H1 (cell line): Measurements from ENCODE around the gene MARK3. TPM values are rescaled to one million over a fixed set of nuclear protein-coding genes. Genes with fewer than 3 reads are reported as not detected.

Source experiments
- ASH2L ChIP-seq: fragments of 200-600, 300-600 bp; sonication (generic); IDR thresholded peaks from one replicate; pipeline ENCODE4 v1.7.1; 2017; ENCODE audit warnings: low read length
- ATF2 ChIP-seq: IDR thresholded peaks from 2 replicates; pipeline ENCODE4 v1.6.1; 2012; ENCODE audit warnings: low read length, inconsistent platforms
- BRCA1 ChIP-seq: IDR thresholded peaks from 2 replicates; pipeline ENCODE4 v1.6.1; 2012; ENCODE audit warnings: low read depth, low read length, improper control_type of control experiment
- CEBPB ChIP-seq: IDR thresholded peaks from 2 replicates; pipeline ENCODE4 v1.6.1; 2012; ENCODE audit warnings: low read depth, low read length
- CHD1 ChIP-seq: IDR thresholded peaks from 2 replicates; pipeline ENCODE4 v1.6.1; 2012; ENCODE audit warnings: low read depth, low read length, improper control_type of control experiment
- CREB1 ChIP-seq: IDR thresholded peaks from 2 replicates; pipeline ENCODE4 v1.6.1; 2012; ENCODE audit warnings: inconsistent platforms
- CTCF ChIP-seq, 3 experiments: IDR thresholded peaks; 1 replicate in 2 of 3; 2 replicates in 1 of 3; pipeline versions ENCODE4 v1.5.1 to v1.6.1; 2011; ENCODE audit warnings: low read length in 3 of 3, mild to moderate bottlenecking in 3 of 3, inconsistent platforms in 2 of 3, low read depth in 1 of 3, moderate library complexity in 1 of 3; ENCODE audit not compliant: insufficient read depth in 1 of 3; ENCODE audit errors: control extremely low read depth in 1 of 3
- E2F6 ChIP-seq: IDR thresholded peaks from 2 replicates; pipeline ENCODE4 v1.6.1; 2012; ENCODE audit warnings: inconsistent platforms
- MAFK ChIP-seq: IDR thresholded peaks from 2 replicates; pipeline ENCODE4 v1.6.1; 2012; ENCODE audit warnings: low read depth, mild to moderate bottlenecking, improper control_type of control experiment, low read length
- PHF8 ChIP-seq: fragments of 200-600 bp; sonication (generic); conservative IDR thresholded peaks from 2 replicates; pipeline ENCODE4 v1.7.1; 2012; ENCODE audit warnings: low read depth, mild to moderate bottlenecking, inconsistent platforms, low read length, moderate library complexity
- POLR2A ChIP-seq, 2 experiments: IDR thresholded peaks; 1 replicate in 1 of 2; 2 replicates in 1 of 2; pipeline ENCODE4 v1.6.1; 2011; ENCODE audit warnings: low read depth in 2 of 2, low read length in 2 of 2, mild to moderate bottlenecking in 2 of 2; ENCODE audit errors: control extremely low read depth in 1 of 2
- RFX5 ChIP-seq: IDR thresholded peaks from 2 replicates; pipeline ENCODE4 v1.6.1; 2011; ENCODE audit warnings: low read depth, low read length, improper control_type of control experiment, borderline replicate concordance
- RNF2 ChIP-seq: fragments of 200-900, 300-1000 bp; sonication (generic); IDR thresholded peaks from 2 replicates; pipeline ENCODE4 v1.7.1; 2016; ENCODE audit warnings: borderline replicate concordance, low read depth, mild to moderate bottlenecking, antibody characterized with exemption, low read length; ENCODE audit not compliant: poor library complexity, severe bottlenecking; ENCODE audit errors: missing control alignments
- RXRA ChIP-seq: IDR thresholded peaks from 2 replicates; pipeline ENCODE4 v1.6.1; 2011; ENCODE audit warnings: low read depth, mild to moderate bottlenecking, low read length, moderate library complexity; ENCODE audit not compliant: insufficient read depth
- SIN3A ChIP-seq, 2 experiments: IDR thresholded peaks in 1 of 2; conservative IDR thresholded peaks in 1 of 2; 2 replicates each; pipeline ENCODE4 v1.6.1; 2011 to 2012; ENCODE audit warnings: low read length in 2 of 2, improper control_type of control experiment in 1 of 2, low read depth in 1 of 2, mild to moderate bottlenecking in 1 of 2
- SP1 ChIP-seq: IDR thresholded peaks from 2 replicates; pipeline ENCODE4 v1.6.1; 2011; ENCODE audit warnings: low read depth, low read length
- SP4 ChIP-seq: IDR thresholded peaks from 2 replicates; pipeline ENCODE4 v1.6.1; 2012; ENCODE audit warnings: low read length, inconsistent platforms
- SUZ12 ChIP-seq: fragments of 200-600 bp; sonication (generic); IDR thresholded peaks from 2 replicates; pipeline ENCODE4 v1.6.1; 2012; ENCODE audit warnings: mild to moderate bottlenecking, inconsistent platforms, low read length, moderate library complexity, mixed read lengths
- TAF1 ChIP-seq: IDR thresholded peaks from 2 replicates; pipeline ENCODE4 v1.6.1; 2011; ENCODE audit warnings: mild to moderate bottlenecking, low read depth, low read length
- polyA plus RNA-seq, 7 experiments: library from polyadenylated mRNA; depleted of rRNA in 3 of 7; stranded (reverse) in 5 of 7; unstranded in 2 of 7; fragments of >200 nt in 5 of 7; fragments of 200-250 nt in 2 of 7; gene quantifications; 1 replicate in 5 of 7; 2 replicates in 1 of 7; 4 replicates in 1 of 7; pipeline versions ENCODE4 v1.2.1 to v1.2.3, GENCODE V29; 2011 to 2013; ENCODE audit warnings: missing spikeins in 2 of 7, mixed read lengths in 2 of 7
- total RNA-seq: library from RNA; stranded (reverse); fragmentation: NEBNext Ultra II Directional; extraction: Animal tissue kit (Norgen Biotek cat#: 25700); gene quantifications from 2 replicates; pipeline ENCODE4 v1.2.1, GENCODE V29; 2021

MARK3 gene
- total and polyA plus RNA-seq, 2 of the 8 experiments (the other 6 are each of a cell fraction or from before 2014, with no cell fraction given): 39.4 to 76.9 TPM

GRCh38 chr14:103385152-103385928 is at the start of gene MARK3 (continued):
- peak in 1 of 3 experiments; percentile 15; a peak in 1 of 4 replicates for TF ChIP-seq CTCF (IDR thresholded peaks at IDR 0.05; ENCODE audit: control extremely low read depth in 1 of 3, insufficient read depth in 1 of 3, low read depth in 1 of 3, low read length in 3 of 3)
- peak; percentile 26 to 67; a peak in 1 of 4 replicates for TF ChIP-seq SIN3A (conservative IDR thresholded peaks at IDR 0.05 in 1 of 2, IDR thresholded peaks at IDR 0.05 in 1 of 2; ENCODE audit: low read depth in 1 of 2, low read length in 2 of 2)
- TF ChIP-seq CREB1: peak; percentile 88
- no peak for TF ChIP-seq RXRA
- 0 out of 2 replicates have a peak, but pooled peaks have one; percentile 1 for TF ChIP-seq MAFK
- no peak for TF ChIP-seq RNF2
- TF ChIP-seq BRCA1: no peak
- TF ChIP-seq E2F6: 0 out of 2 replicates have a peak, but pooled peaks have one; percentile 6
- peak; percentile 94 for TF ChIP-seq PHF8
- peak; percentile 92 for TF ChIP-seq ASH2L
- no peak for TF ChIP-seq CEBPB
- peak; percentile 92 for TF ChIP-seq RFX5
- TF ChIP-seq CHD1: no peak
- 0 out of 2 replicates have a peak, but pooled peaks have one; percentile 16 for TF ChIP-seq SUZ12
- TF ChIP-seq POLR2A (IDR thresholded peaks at IDR 0.05; ENCODE audit: control extremely low read depth in 1 of 2, low read depth in 2 of 2, low read length in 2 of 2): peak; percentile 42 to 82
- 0 out of 2 replicates have a peak, but pooled peaks have one; percentile 7 for TF ChIP-seq SP1
- TF ChIP-seq SP4: 0 out of 2 replicates have a peak, but pooled peaks have one; percentile 11
- TF ChIP-seq TAF1: peak; percentile 80
- no peak for TF ChIP-seq ATF2
